ENCODE results near the gene SCN4A. TPM values are rescaled to one million over a fixed set of nuclear protein-coding genes. Genes with fewer than 3 reads are reported as not detected.

The SCN4A gene
- total RNA-seq, 1 donor from 2014 or later: under 0.01 TPM

DNA sequence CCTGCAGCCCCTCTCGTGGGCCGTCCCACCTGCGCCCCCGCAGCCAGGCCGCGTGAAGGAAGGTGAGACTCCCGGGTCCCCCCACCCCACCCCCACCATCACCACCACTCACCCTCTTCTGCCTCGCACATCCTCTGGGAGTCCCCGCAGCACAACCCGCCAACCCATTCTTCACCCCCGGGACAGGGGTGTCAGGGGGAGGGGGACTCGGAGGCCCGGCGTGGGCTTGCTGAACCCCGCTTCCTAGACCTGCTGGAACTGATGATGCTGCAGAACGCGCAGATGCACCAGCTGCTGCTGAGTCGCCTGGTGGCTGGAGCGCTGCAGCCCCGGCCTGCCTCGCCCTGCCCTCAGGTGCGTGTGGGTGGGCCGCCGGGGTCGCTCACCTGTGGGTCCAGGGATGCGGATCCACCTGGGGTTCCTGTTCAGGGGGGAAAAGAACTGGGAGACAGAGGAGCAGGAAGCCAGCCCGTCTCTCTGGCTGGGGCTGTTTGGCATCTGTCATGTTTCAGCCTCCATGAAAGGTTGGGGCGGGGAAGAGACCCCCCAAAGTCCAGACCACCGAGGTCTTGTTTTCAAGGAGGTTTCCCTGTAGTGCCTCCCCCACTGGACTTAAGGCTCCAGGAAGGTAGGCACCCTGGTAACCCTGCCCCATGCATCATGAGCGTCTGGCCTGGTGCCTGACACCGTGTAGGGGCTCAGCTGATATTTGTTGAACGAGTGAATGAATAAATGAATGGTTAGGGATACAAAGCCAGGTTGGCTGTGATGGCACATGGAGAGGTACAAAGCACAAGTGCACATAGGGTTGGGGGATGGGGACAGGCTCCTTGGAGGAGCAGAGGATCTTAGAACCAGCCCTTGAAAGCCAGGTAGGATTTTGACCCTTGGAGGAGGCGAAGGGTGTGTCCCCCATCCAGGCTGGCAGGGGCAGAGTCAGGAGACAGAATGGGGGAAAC lies 26.3 kb upstream of the SCN4A start:
- DNase-seq (ENCODE audit: low read depth): no peak
- TF ChIP-seq, protein P1, sequence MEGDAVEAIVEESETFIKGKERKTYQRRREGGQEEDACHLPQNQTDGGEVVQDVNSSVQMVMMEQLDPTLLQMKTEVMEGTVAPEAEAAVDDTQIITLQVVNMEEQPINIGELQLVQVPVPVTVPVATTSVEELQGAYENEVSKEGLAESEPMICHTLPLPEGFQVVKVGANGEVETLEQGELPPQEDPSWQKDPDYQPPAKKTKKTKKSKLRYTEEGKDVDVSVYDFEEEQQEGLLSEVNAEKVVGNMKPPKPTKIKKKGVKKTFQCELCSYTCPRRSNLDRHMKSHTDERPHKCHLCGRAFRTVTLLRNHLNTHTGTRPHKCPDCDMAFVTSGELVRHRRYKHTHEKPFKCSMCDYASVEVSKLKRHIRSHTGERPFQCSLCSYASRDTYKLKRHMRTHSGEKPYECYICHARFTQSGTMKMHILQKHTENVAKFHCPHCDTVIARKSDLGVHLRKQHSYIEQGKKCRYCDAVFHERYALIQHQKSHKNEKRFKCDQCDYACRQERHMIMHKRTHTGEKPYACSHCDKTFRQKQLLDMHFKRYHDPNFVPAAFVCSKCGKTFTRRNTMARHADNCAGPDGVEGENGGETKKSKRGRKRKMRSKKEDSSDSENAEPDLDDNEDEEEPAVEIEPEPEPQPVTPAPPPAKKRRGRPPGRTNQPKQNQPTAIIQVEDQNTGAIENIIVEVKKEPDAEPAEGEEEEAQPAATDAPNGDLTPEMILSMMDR (IDR thresholded peaks at IDR 0.05; ENCODE audit: insufficient read depth, low read length, severe bottlenecking): no peak
- FAIRE-seq: no peak
- peaks cover 5% of the 10 kb centered on the region for H3K27me3 ChIP-seq (ENCODE audit: control insufficient read depth, insufficient read depth, low read length)
- H3K4me3 ChIP-seq (ENCODE audit: low read depth, low read length): peak overlapping the region; percentile 44
- no peaks in the 10 kb centered on the region for H3K36me3 ChIP-seq (ENCODE audit: control insufficient read depth, insufficient read depth, low read length)

DNA sequence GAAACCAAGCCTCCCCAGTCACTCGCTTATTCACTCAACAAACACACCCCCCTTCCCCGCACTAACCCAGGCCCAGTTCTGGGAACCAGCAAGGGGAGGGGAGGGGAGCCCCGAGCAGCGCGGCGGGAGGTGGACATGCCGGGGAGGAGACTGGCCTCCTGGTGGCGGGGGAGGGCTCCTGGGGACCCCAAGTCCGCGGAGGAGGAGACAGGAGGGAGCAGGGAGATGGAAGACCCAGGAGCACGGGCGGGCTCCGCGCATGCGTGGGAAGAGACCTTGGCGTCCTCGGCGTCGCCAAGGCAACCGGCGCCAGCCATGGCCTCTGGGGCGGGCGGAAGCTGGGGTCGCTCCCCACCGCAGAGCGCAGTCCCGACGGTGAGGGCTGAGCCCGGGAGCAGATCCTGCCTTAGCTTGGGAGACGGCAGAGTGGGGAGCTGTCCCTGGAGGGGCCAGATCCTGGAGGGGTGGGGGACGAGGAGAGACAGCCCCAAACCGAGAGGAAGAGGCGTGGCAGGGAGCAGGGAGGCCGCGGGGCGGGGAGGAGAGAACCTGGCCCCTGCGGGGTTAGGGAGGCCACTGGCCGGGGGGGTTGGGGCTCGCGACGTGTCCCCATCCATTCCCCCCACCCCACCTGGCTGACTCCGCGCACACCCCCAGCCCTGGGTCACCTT lies 25.5 kb upstream of the SCN4A start, which contains the start of gene PRR29:
TSS of gene PRR29 (plus strand) at position 302 of the 671 bp plus-strand sequence. CDS start at position 316, 14 bp downstream.
- DNase-seq (ENCODE audit: low read depth) (no peak), FAIRE-seq (no peak)
- TF ChIP-seq, protein P1 (IDR thresholded peaks at IDR 0.05; ENCODE audit: insufficient read depth, low read length, severe bottlenecking): no peak
- H3K27me3 ChIP-seq (ENCODE audit: control insufficient read depth, insufficient read depth, low read length): peaks cover 5% of the 10 kb centered on the region
- no peaks in the 10 kb centered on the region for H3K36me3 ChIP-seq (ENCODE audit: control insufficient read depth, insufficient read depth, low read length)
- peak within 1 kb of the TSS; percentile 44 for H3K4me3 ChIP-seq (ENCODE audit: low read depth, low read length)

DNA sequence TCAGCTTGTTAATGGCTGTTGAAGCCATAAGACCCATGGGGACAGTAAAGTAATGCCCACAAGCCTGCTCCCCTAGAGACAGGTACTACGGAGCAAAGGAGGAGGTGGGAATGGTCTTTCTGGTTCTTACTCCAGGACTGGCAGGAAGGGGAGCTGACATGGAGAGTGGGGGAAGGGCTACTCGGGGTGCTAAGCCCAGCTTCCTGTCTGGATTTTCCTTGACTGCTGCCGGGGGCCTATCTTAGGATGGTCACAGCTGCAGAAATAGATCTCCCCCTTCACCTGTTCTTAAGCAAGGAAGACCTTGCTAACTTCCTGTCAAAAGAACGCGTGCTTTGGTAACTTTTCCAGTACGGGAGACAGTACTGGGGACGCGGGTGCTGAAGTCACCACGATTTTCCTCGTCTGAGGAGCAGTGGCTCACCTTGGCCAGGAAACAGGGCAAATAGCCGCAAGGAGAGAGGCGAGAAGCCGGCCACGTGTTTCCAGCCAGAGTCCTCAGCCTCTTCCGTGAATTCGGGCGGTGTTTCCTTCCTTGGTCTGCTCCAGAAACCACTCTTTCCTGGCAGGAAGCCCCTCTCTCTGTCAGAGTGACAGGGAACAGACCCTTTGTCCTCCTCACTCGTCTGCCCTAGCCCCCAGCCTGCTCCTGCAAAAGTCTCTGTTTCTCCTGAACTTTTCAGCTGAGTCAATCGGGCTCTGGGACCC lies 24.8 kb upstream of the SCN4A start:
- Histone ChIP-seq H3K36me3 (ENCODE audit: control insufficient read depth, insufficient read depth, low read length) (no peaks in the 10 kb centered on the region), H3K27me3 (ENCODE audit: control insufficient read depth, insufficient read depth, low read length) (peaks cover 5% of the 10 kb centered on the region), H3K4me3 (ENCODE audit: low read depth, low read length) (peak overlapping the region; percentile 44)
- no peak for FAIRE-seq
- TF ChIP-seq, protein P1 (IDR thresholded peaks at IDR 0.05; ENCODE audit: insufficient read depth, low read length, severe bottlenecking): no peak
- no peak for DNase-seq (ENCODE audit: low read depth)

DNA sequence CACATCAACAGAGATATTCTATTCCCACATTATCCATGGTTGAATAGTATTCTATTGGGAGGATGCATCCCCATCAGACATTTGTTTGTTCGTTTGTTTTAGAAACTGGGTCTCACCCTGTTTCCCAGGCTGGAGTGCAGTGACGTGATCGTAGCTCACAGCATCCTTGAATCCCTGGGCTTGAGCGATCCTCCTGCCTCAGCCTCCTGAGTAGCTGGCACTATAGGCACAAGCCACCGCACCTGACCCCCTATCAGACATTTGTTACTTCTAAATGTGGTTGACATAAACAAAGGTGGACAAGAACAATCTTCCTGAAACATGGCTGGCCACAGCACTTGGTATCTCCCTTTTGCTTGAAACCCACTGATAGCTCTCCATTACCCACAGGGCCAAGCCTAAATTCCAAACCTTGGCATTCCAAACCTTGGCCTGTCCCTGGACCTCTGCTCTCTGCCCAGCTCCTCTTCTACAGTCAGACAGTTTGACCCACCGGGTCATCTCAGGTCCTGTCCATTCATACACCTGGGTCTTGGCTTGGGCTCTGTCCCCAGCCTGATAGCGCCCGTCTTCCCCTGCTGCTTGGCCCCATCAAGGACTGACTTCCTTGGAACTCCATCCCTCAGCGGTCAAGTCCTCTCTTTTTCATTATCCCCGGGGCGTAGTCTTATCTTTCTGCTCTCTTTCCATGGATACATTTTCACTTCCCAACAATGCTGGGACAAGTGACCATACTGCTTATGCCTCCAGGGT lies 23.9 kb upstream of the SCN4A start:
- no peak for FAIRE-seq
- Histone ChIP-seq H3K4me3 (ENCODE audit: low read depth, low read length) (no peak overlapping the region), H3K27me3 (ENCODE audit: control insufficient read depth, insufficient read depth, low read length) (peaks cover 10% of the 10 kb centered on the region), H3K36me3 (ENCODE audit: control insufficient read depth, insufficient read depth, low read length) (no peaks in the 10 kb centered on the region)
- TF ChIP-seq, protein P1 (IDR thresholded peaks at IDR 0.05; ENCODE audit: insufficient read depth, low read length, severe bottlenecking): no peak
- DNase-seq (ENCODE audit: low read depth): no peak

DNA sequence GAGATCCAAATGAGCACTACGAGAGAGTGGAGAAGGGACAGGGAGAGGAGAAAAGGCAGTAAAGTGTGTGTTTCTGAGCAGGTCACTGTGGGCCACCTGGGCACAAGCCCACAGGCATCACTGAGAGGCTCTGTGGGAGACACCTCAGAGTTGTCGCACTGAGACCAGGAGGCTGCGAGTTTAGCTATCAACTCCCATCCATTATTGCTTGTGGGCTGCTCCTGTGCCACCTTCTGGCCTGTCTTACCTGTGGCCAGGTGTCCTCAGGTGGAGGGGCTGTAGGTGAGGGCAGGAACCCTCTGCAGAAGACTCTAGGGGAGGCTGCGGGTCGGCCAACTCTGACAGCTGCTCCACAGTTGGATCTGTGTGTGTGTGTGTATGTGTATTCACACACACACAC lies 22.9 kb upstream of the SCN4A start:
- FAIRE-seq (no peak), DNase-seq (ENCODE audit: low read depth) (no peak)
- no peak overlapping the region for H3K4me3 ChIP-seq (ENCODE audit: low read depth, low read length)
- peaks cover 12% of the 10 kb centered on the region for H3K27me3 ChIP-seq (ENCODE audit: control insufficient read depth, insufficient read depth, low read length)
- TF ChIP-seq, protein P1 (IDR thresholded peaks at IDR 0.05; ENCODE audit: insufficient read depth, low read length, severe bottlenecking): no peak
- no peaks in the 10 kb centered on the region for H3K36me3 ChIP-seq (ENCODE audit: control insufficient read depth, insufficient read depth, low read length)

Data from bronchial epithelial cell (primary cell).